Measurements from ENCODE around the gene DTNA. TPM values are rescaled to one million over a fixed set of nuclear protein-coding genes. Genes with fewer than 3 reads are reported as not detected.
"Not testable (repeated sequence)": the region's sequence is repeated elsewhere in the genome, so short reads cannot be mapped to it uniquely, and the experiment has no call there.

Gene DTNA
- 1.6 and 2.4 TPM in 2 replicates for total RNA-seq (2014; rRNA removed; shearing (Covaris generic))

DNA sequence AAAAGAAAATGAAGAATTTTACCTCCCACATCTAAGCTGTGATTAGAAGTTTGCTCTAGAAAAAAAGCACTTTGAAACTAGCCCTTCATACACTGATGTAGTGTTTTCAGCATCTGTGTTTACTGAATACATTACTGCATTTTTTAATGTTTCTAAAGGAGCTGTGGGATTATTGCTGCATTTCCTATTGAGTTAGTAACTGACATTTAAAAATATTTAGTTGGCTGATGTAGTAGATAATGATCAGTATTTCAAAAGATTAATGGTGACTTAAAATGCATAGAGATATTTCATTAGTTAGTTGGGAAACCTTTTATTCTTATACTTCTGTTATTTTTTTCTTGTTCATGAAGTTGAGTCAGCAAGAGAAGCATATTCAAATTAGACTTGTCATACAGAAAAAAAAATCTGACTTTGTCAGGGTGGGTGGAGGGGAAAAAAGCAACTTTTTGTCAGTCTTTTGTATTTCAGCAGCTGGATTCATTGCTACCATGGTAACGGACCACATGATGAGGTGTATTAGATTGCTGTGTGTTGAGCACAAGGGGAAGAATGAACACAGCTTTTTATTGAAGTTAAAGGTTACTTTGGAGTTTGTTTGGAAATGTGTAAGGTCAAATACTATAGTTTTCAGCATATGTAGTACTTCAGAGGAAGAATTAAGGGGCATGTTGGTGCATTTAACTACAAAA lies at the start of gene DTNA:
DTNA (plus strand) TSS at position 549 of the 692 bp plus-strand sequence. CDS start 45,679 bp downstream, outside the sequence.
- DNase-seq (ENCODE audit: low read depth): peak; percentile 83

DNA sequence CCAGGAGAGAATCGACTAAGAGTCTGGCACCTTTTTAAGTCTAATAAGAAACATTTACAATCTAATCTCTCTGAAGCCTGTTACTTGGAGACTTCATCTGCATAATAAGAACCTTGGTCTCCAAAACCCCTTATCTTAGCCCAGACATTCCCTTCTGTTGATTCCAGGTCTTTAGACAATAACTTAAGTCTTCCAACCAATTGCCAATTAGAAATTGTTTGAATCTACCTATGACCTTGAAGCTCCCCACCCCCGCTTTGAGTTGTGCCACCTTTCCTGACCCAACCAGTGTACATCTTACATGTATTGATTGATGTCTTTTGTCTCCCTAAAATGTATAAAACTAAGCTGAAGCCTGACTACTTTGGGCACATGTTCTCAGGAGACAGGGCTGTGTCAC lies 49.5 kb upstream of the DTNA start:
- DNase-seq (ENCODE audit: low read depth): no peak

DNA sequence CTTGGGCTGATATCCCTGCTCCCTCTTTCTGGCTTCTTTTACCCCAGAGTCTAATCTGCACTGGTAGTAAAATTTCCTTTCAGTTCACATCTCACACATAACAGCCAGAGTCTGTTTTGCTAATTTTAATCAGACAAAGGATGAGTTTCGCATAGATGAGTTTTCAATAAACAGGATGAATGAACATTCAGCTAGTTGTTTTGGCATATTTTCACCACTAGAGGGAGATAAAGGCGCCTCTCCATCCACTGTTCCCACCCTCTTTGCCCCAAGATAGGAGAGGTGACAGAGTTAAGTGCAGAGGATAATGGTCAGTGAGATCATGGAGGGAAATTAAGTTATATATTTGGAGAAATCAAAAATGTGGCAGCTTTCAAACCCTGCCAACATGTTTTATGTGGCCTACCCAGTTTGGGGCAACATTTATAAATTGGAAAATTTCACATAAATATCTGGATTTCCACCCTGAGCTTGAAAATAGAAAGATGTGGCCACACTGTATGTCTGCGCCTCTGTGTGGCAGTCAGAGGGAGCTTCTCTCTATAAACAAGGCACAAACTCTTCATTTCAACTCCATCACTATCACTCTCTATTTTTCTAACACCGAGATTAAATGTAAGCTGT lies 48.5 kb upstream of the DTNA start:
- DNase-seq (ENCODE audit: low read depth): peak; percentile 53

DNA sequence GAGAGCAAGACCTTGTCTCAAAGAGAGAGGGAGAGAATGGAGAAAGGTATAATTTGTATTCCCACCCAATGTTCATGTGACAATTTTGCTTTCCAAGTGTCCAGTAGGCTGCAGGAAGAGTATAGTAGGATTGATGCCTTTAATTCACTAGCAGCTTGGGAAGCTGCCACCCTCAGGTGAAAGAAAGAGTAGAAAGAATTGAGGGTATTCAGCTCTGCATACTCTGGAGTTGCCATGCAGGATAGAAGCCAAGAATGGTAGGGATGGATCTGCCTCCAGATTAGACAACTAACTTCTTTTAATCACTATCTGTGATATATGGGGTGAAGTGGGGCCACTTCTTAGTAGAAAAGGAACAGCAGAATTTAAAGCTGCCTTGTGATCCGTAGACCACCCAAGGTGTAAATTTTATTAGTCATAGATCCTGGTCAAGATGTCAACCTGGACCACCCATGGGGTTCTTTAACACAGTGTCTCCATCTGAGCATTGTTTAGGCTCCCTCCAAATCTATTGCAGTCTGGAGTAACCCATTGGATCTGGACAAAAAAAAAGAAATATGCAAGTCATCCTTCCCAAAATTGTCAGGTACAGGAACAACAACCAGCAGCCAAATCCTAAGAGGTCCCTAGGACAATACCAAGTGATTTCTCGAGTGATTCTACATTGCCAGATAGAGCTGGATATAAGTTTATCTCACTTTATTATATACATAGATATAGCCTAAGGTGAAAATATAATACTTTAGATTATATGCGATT lies 33.1 kb upstream of the DTNA start:
- DNase-seq (ENCODE audit: low read depth): no peak

DNA sequence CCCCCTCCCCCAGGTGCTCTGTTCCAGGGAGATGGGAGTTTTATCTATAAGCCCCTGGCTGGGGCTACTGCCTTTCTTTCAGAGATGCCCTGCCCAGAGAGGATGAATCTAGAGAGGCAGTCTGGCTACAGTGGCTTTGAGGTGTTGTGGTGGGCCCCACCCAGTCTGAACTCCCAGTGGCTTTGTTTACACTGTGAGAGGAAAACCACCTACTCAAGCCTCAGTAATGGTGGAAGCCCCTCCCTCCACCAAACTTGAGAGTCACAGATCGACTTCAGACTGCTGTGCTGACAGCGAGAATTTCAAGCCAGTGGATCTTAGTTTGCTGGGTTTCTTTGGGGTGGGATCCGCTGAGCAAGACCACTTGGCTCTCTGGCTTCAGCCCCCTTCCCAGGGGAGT lies 20.3 kb upstream of the DTNA start:
- not testable (repeated sequence) for DNase-seq (ENCODE audit: low read depth)

DNA sequence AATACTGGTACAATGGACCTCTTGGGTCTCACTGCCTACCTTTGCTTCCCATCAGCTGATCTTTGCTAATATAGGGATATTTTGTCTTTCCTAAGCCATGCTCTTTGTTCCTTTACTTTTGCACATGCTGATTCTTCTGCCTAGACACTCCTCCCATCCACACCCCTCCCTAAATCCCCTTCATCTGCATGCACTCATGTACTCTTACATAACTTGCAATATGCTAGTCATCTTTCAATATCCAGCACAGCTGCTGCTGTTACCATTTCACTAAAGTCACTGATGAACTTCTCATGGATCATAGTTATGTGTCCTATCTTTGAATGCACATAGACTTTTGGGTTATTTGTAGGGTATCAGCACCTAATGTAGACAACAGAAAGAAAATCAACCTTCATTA lies 18.5 kb upstream of the DTNA start:
- no peak for DNase-seq (ENCODE audit: low read depth)

DNA sequence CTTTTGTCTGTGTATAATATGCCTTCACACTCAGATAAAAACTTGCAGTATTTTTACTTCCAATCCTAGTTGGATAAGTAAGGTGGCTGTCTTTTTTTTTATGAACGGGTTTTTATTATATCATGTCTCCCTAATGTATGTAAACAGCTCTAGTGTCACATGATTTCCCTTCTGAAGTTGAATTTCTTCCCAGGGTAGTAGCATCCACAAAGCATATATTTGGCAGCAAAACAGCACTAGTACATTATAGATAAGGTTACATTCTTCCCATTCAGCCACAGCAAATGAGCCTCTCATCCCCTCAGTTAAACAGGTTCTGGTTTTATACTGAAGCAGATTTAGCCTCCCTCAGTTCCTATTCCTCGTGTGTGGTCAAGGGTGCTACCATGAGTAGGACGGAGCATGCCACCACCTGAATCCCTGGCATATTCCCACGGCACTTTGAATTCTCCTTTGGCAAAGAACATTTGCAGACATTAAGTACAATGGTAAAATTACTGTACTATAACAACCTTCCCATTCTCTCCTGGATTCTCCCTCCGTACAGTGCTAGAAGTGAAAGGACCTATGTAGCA lies 15.4 kb upstream of the DTNA start:
- no peak for DNase-seq (ENCODE audit: low read depth)

DNA sequence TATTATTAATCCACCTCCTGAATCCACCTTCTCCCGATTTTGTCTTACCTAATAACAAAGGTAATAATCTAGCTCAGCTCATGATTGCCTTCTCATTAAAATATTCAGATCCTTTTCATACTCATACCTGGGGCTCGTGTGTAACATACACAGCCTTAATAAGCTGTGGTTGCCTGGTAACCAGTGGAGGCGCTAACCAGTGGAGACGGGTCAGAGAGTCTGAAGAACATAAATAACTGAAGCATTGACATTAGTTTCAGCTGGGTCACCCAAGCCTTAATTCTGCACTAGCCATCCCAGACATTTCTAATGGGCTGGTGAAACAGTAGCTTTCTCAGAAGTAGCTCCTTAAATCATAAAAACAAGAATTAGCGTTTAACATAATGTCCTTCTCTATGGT lies 14.8 kb upstream of the DTNA start:
- no peak for DNase-seq (ENCODE audit: low read depth)

DNA sequence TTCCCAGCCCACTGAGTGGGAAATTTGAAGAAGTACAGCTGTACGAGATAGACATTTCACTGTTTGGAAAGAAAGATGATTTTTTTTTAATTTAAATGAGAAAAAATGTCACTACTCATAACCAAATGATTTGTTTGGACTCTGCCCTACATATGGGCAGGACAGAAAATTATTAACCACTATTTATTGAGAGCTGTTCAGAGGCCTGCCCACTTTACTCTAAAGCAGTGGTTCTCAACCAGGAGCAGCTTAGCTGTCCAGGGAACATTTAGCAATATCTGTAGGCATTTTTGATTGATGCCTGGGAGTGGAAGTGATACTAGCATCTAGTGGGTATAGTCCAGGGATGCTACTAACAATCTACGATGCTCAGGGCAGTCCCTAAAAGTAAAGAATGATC lies 13.4 kb upstream of the DTNA start:
- no peak for DNase-seq (ENCODE audit: low read depth)

DNA sequence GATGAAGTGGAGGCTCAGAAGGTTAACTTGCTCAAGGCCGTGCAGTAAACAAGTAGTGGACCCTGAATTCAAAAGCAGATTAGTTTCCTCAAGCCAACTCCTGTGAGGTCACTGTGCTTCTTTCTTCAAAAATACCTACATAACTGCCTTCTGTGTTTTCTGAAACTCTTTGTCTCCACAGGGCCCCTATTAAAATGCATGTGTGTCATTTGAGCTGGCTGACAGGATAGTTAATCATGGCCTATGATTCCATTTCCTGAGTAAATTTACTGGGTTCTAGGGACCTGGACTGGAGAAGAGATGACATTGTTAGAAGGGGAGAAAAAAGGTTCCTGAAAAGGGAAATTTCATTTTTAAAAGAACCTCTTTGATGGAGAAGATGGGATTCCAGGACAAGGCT lies 12.9 kb upstream of the DTNA start:
- DNase-seq (ENCODE audit: low read depth): no peak

DNA sequence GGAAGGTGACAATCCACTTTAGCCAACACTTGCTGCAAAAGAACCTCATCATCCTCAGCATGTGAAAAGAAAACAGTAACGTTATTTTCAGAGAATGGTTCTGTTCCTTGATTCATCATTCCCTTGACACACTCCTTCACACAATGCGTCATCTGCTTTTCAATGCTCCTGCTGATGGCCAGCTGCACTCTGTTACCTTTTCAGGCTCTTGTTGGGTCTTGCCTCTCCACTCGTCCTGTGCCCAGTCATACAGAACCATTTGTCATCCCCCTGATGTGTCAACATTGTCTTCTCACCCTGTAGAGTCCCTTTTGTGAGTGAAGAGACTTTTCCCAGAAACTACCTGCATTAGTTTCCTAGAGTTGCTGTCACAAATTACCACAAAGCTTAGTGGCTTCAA lies 12.2 kb upstream of the DTNA start:
- no peak for DNase-seq (ENCODE audit: low read depth)

DNA sequence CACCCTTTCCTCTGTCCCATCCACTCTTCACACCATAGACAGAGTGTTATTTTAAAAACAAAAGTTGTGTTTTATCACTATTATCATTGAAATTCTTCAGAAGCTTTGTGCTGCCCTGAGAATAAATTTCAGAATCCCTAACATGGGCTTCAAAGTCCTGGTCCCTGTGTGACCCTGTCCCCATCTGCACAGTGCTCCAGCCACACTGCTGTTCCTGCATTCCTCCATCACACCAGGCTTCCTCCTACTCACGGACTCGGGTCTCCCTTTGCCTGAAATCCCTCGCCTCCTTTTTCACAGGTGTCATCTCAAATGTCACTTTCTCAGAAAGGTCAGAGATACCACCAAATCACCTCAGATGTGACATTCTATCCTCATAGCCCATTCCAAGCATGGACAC lies 8.2 kb upstream of the DTNA start:
- DNase-seq (ENCODE audit: low read depth): no peak

DNA sequence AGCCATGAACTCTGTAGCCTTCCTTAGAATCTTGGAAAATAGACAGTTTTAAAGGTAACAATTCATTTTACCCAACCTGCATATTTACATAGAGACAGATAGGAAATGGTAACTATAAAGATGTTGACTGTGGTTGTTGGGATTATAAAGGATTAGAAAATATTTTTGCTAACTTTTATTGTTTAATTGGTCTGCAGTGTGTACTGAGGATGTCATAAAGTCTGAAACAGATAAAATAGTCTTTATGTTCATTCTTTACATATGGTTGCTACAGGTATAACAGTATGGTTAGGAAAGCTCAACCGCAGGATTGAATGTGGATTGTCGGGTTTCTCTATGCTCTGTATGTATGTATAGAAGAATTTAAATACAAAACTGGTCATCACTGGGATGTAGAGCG lies 7.3 kb upstream of the DTNA start:
- no peak for DNase-seq (ENCODE audit: low read depth)

DNA sequence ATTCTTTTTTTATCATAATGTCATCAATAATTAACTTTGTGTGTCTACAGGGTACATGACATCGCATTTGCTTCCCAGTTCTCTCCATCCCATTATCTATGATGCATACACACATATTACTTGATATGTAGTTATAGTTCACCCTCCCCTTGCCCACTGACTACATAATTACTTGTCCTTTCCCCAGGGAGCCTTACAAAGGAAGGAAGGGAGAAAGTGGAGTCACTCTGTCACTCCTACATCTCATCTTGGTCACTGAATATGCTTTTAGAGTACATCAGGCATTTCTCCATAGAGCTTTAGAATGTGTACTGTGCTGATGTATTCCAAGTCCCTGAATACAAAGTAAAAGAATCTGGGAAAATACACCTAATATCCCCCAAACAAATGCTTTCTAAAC lies 6.0 kb upstream of the DTNA start:
- no peak for DNase-seq (ENCODE audit: low read depth)

DNA sequence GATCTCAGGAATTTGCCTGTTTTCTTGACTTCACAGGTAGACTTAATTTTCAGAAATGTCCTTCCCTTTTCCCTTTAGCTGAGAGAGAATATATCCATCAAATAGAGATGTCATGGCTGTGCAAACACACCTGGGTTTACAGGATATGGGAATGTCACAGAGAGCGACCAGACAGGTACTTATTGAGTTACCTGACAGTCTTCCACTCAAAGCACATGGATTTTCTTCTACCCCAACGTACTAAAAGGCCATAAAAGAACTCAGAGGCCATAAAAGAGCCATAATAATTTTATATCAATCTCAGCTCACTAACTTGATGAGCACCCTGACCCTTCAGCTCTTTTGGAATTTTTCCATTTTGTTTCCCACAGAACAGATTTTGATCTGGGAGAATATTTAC lies 5.3 kb upstream of the DTNA start:
- no peak for DNase-seq (ENCODE audit: low read depth)

DNA sequence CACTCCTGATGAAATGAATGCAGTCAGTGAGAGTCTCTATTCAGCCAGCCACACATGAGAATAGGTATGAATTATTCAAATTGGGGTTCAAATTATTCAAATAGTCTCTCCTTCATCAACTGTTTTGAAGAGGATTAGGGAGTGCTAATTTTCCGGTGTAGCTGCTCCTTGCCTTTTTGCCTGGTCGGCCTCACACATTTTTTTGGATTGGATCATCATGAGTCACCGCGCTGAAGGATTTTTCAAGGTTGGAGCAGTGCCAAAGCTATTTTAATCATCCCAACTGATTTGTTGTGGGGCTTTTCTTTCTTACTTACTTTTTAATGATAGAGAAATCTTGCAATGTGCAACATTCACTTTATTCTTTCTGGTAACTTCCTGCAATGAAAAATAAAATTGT lies 2.4 kb upstream of the DTNA start:
- peak; percentile 86 for DNase-seq (ENCODE audit: low read depth)

DNA sequence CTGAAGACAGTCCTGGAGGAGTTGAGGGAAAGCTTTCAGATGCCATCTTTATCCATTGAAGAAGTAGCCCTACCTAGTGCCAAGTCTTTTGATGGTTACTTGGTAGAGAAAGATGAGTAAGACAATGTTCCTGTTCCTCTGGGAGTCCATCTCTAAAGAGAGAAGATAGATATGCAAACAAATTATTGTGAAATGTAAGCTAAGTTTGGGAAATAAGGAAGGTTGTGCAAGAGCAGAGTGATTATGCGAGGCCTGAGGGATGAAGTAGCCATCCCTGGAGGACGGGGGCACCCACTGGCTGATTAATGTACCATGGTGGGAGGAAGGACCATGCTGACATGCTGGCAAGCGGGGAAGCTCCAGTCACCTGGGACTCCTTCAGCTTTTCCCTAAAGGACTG lies 994 bp upstream of the DTNA start:
- peak; percentile 66 for DNase-seq (ENCODE audit: low read depth)

DNA sequence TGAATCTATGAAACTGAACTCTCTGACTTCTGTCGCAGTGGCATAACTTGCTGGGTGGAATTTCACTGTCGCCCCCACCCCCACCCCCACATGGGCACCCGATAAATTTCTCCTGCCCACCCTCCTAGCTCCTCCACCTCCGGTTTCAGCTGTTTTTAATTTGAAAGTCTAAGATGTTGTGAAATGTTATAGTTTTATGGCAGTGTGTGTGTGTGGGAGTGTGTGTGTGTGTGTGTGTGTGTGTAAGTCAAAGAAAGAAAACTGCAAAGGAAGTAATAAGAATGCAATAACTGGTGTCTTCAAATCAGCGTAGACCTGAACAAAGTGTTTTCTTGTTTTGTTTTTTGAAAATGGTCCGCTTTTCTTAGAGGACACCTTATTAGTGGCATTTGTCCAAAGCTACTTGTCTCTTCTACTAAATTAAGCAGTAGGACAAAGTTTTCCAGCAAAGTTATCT lies 388 bp downstream of the DTNA start:
- peak; percentile 28 for DNase-seq (ENCODE audit: low read depth)

DNA sequence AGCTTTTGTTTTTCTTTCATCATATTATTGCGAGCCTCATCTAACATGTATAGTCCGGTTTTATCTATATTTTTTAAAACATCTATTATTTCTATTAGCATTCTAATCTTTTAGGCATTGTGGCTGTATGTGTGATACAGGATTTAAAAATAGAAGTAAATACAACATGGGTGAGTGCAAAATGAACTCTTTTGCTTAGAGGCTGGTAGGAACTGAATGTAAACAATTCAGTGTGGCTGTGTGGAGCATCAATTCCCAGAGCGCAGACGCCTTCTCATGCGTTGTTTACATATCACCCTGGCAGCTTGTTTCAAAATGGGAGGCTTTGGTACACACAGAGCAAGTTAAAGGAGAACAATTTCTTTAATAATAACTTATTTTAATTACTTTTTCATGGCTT lies 836 bp downstream of the DTNA start:
- peak; percentile 36 for DNase-seq (ENCODE audit: low read depth)

DNA sequence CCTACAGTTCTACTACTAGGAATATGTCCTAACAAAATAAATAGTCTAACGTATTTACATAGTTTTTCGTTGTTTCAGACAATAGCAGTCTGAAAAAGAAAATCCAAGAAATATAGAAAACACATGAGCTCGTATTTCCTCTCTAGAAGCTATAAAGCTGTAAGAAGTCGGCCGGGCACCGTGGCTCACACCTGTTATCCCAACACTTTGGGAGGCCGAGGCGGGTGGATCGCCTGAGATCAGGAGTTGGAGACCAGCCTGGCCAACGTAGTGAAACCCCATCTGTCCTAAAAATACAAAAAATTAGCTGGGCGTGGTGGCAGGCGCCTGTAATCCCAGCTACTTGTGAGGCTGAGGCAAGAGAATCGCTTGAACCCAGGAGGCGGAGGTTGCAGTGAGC lies 6.0 kb downstream of the DTNA start:
- not testable (repeated sequence) for DNase-seq (ENCODE audit: low read depth)

DNA sequence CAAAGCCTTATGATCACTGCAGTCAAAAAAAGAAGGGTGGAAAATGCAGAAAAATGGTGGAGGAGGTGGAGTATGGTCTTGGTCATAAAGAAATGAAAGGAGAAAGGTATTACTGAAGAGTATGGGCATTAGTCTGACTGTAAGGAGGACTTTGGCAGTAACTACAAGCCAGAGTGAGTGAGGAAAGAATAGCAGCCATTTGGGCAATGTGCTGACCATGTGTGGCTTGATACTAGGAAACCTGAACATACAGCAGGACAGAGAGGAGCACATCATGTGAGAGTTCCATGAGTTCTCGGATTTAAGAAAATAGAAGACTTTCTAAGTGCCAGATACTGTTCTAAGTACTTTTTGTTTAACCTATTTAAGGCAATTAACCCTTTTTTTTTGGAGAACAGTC lies 8.5 kb downstream of the DTNA start:
- no peak for DNase-seq (ENCODE audit: low read depth)

DNA sequence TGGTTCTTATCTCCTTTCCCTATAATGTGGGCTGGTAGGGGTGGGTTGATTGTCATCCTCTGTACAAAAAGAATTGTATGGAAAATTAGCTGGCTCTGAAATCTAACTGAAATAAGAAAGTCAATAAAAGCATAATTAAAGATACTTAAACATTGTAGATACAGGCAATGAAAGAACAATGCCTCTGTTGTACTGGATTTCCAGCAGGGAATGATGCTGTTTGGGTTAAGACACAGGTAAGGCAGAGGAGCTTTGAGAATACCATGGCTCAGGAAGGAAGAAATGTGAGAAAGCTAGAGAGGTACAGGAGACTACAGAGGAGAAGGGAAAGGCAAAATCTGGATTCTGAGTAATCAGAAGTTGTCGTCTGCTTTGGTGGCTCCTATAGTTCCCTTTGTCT lies 10.1 kb downstream of the DTNA start:
- no peak for DNase-seq (ENCODE audit: low read depth)

DNA sequence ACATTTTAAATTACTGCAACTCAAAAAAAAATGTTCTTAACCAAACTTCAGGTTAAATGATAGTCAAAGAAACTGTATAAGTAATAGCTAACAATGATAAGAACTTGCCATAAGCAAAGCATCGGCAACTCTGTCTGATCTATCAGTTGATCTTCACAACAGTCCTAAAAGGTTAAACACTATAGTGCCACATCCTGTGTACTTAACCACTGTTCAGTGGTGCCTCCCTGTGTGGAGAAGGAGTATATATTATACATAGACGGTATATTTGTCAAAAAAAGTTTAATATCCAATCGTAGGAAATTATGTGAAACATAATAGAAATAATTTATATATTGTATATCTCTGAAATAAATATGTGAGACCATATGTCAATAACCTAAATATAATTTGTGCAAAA lies 13.0 kb downstream of the DTNA start:
- no peak for DNase-seq (ENCODE audit: low read depth)

Measured in RPMI7951 (cell line).